Stomach (tissue), 4 donors: ENCODE measurements around the gene LYPLA2.

Source experiments
- POLR2A ChIP-seq, 4 donors: fragments of 450-650 bp; IDR thresholded peaks; one replicate each; pipeline ENCODE4 v1.6.1; 2016; ENCODE audit warnings: antibody characterized with exemption in 4 of 4, control low read depth in 2 of 4, mild to moderate bottlenecking in 1 of 4, moderate library complexity in 1 of 4
- POLR2AphosphoS5 ChIP-seq, 3 donors: sonication (generic); formaldehyde crosslinking; IDR thresholded peaks; one replicate each; pipeline ENCODE4 v1.6.1; 2016; ENCODE audit warnings: antibody characterized with exemption in 3 of 3
- TF ChIP-seq, protein P1 (sequence below), 7 experiments: fragments of 450-650 bp in 4 of 7; fragments of 200-600 bp in 3 of 7; sonication (generic) in 3 of 7; IDR thresholded peaks; one replicate each; pipeline ENCODE4 v1.5.1; 2016 to 2019; ENCODE audit warnings: antibody characterized with exemption in 7 of 7, control low read depth in 2 of 7, mild to moderate bottlenecking in 1 of 7

DNA sequence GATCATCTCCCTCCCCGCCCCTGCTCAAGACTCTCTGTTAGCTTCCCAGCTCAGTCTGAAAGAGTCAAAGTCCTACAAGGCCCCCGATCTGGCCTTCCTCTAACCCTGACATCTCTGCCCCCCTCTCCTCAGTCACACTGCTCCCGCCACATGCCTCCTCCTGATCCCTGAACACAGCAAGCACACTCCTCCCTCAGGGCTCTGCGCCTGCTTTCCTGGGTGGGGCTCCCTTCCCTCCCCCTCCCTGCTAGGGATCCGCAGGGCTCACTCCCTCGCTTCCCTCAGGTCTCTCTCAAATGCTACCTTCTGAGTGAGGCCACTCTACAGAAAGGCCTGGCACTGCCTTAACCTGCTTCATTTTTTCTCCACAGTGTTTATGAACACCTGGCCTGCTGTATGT lies 15.3 kb downstream of the LYPLA2 start:
- TF ChIP-seq, protein P1, sequence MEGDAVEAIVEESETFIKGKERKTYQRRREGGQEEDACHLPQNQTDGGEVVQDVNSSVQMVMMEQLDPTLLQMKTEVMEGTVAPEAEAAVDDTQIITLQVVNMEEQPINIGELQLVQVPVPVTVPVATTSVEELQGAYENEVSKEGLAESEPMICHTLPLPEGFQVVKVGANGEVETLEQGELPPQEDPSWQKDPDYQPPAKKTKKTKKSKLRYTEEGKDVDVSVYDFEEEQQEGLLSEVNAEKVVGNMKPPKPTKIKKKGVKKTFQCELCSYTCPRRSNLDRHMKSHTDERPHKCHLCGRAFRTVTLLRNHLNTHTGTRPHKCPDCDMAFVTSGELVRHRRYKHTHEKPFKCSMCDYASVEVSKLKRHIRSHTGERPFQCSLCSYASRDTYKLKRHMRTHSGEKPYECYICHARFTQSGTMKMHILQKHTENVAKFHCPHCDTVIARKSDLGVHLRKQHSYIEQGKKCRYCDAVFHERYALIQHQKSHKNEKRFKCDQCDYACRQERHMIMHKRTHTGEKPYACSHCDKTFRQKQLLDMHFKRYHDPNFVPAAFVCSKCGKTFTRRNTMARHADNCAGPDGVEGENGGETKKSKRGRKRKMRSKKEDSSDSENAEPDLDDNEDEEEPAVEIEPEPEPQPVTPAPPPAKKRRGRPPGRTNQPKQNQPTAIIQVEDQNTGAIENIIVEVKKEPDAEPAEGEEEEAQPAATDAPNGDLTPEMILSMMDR (IDR thresholded peaks at IDR 0.05) = no peak
- TF ChIP-seq POLR2A (IDR thresholded peaks at IDR 0.05) = no peak
- TF ChIP-seq POLR2AphosphoS5 (IDR thresholded peaks at IDR 0.05) = no peak
